HepG2 (cell line): ENCODE measurements around the gene CD9. TPM values are rescaled to one million over a fixed set of nuclear protein-coding genes. Genes with fewer than 3 reads are reported as not detected.
A peak's percentile ranks its signal among the peaks of the same experiment; 100 is the strongest.

Source experiments
- ATAC-seq: fragments of 200-7000 bp; cut with Tn5 transposase; 3 replicates; pipeline ENCODE4 v1.9.1; 2020; ENCODE audit warnings: mild to moderate bottlenecking, moderate library complexity
- BruUV-seq: library from RNA; stranded (reverse); fragments of 400-500 nt; replicated peaks from 2 replicates; lab custom pipeline; 2021; lab: Mats Ljungman, UMichigan
- CTCF ChIA-PET: fragments of 300-600 bp; formaldehyde crosslinking; extraction: SDS; loops from one replicate; lab custom pipeline; 2021; ENCODE audit warnings: low total read pairs, inconsistent platforms, low intra/inter-chr PET ratio; lab: Yijun Ruan, JAX
- POLR2A ChIA-PET: fragments of 350-600 bp; sonication (Branson Sonifier 250); formaldehyde crosslinking; loops from one replicate; lab custom pipeline; 2020; ENCODE audit warnings: antibody characterized with exemption, inconsistent platforms; lab: Yijun Ruan, JAX
- DNase-seq: peaks from one replicate; pipeline ENCODE4 v3.0.0-alpha.2; 2015; ENCODE audit warnings: low spot score
- FAIRE-seq: peaks from 3 replicates; lab custom pipeline; 2011; peaks lifted over from hg19 to GRCh38; lab: Jason Lieb, UNC
- H2AFZ ChIP-seq: one replicate; pipeline ENCODE4 v1.6.1; 2011; ENCODE audit warnings: low read length, inconsistent platforms
- H3K27ac ChIP-seq: fragments of 300-600 bp; 3 replicates; pipeline ENCODE4 v1.8.0; 2011; ENCODE audit warnings: mixed run types, mild to moderate bottlenecking, mixed read lengths, low read length, inconsistent platforms; ENCODE audit not compliant: insufficient read depth; ENCODE audit errors: extremely low read length
- H3K27me3 ChIP-seq, 2 experiments: fragments of 200-600 bp in 1 of 2; 2 replicates in 1 of 2; 3 replicates in 1 of 2; pipeline versions ENCODE4 v1.6.0 to v1.8.0; 2011; ENCODE audit warnings: low read length in 2 of 2, mild to moderate bottlenecking in 2 of 2, moderate library complexity in 2 of 2, inconsistent platforms in 1 of 2; ENCODE audit not compliant: insufficient read depth in 2 of 2, control insufficient read depth in 1 of 2
- H3K36me3 ChIP-seq, 2 experiments: fragments of 200-600 bp in 1 of 2; replicated peaks in 1 of 2; 2 replicates in 1 of 2; 3 replicates in 1 of 2; pipeline versions ENCODE4 v1.5.1 to v1.8.0; 2011; ENCODE audit warnings: low read length in 2 of 2, inconsistent platforms in 1 of 2; ENCODE audit not compliant: insufficient read depth in 2 of 2, control insufficient read depth in 1 of 2
- H3K4me1 ChIP-seq: 2 replicates; pipeline ENCODE4 v1.5.1; 2012; ENCODE audit warnings: low read length, inconsistent platforms; ENCODE audit not compliant: insufficient read depth
- H3K4me2 ChIP-seq: 2 replicates; pipeline ENCODE4 v1.6.0; 2011; ENCODE audit warnings: low read depth, low read length, inconsistent platforms
- H3K4me3 ChIP-seq, 3 experiments: fragments of 200-600 bp in 1 of 3; sonication (generic), shearing (Covaris generic) in 1 of 3; replicated peaks in 1 of 3; 2 replicates each; pipeline ENCODE4 v1.5.1; 2011 to 2016; ENCODE audit warnings: low read length in 3 of 3, inconsistent platforms in 2 of 3, low read depth in 2 of 3, mild to moderate bottlenecking in 2 of 3, control low read depth in 1 of 3, mixed read lengths in 1 of 3; ENCODE audit not compliant: insufficient read depth in 1 of 3
- H3K79me2 ChIP-seq: one replicate; pipeline ENCODE4 v1.6.1; 2011; ENCODE audit warnings: low read length, inconsistent platforms; ENCODE audit not compliant: insufficient read depth
- H3K9ac ChIP-seq: 2 replicates; pipeline ENCODE4 v1.6.0; 2011; ENCODE audit warnings: mild to moderate bottlenecking, low read depth, low read length, inconsistent platforms; ENCODE audit not compliant: insufficient read depth
- H3K9me3 ChIP-seq: 2 replicates; pipeline ENCODE4 v1.5.1; 2012; ENCODE audit warnings: mild to moderate bottlenecking, low read length
- H4K20me1 ChIP-seq: 2 replicates; pipeline ENCODE4 v1.6.0; 2011; ENCODE audit warnings: inconsistent platforms, mild to moderate bottlenecking, low read length, moderate library complexity; ENCODE audit not compliant: insufficient read depth
- FOXO1 ChIP-seq: sonication (generic); formaldehyde crosslinking; IDR thresholded peaks from 2 replicates; pipeline ENCODE4 v1.4.0; 2020; ENCODE audit warnings: missing genetic modification reagents
- KDM5B ChIP-seq: sonication (generic); formaldehyde crosslinking; IDR thresholded peaks from 2 replicates; pipeline ENCODE4 v1.4.0; 2020; ENCODE audit warnings: missing genetic modification reagents, mild to moderate bottlenecking, borderline replicate concordance
- MED13 ChIP-seq: sonication (generic); formaldehyde crosslinking; IDR thresholded peaks from 2 replicates; pipeline ENCODE4 v1.5.0; 2020; ENCODE audit warnings: missing genetic modification reagents
- MEF2D ChIP-seq: sonication (generic); formaldehyde crosslinking; IDR thresholded peaks from 2 replicates; pipeline ENCODE4 v1.5.1; 2020; ENCODE audit warnings: mild to moderate bottlenecking, missing genetic modification reagents
- NR2F1 ChIP-seq, 2 experiments: fragments of 450-650 bp in 1 of 2; formaldehyde crosslinking in 1 of 2; IDR thresholded peaks; 2 replicates each; pipeline versions ENCODE4 v1.5.0 to v1.6.1; 2016 to 2020; ENCODE audit warnings: mild to moderate bottlenecking in 1 of 2, missing compliant biosample characterization in 1 of 2, missing genetic modification reagents in 1 of 2, moderate library complexity in 1 of 2
- NR2F6 ChIP-seq, 2 experiments: IDR thresholded peaks; 2 replicates each; pipeline ENCODE4 v1.6.1; 2016; ENCODE audit warnings: antibody characterized with exemption in 1 of 2, mild to moderate bottlenecking in 1 of 2
- SIX4 ChIP-seq: sonication (generic); formaldehyde crosslinking; IDR thresholded peaks from 2 replicates; pipeline ENCODE4 v1.4.0; 2020; ENCODE audit warnings: missing genetic modification reagents
- TSC22D2 ChIP-seq: sonication (generic); formaldehyde crosslinking; IDR thresholded peaks from 2 replicates; pipeline ENCODE4 v1.5.1; 2020; ENCODE audit warnings: missing genetic modification reagents, mild to moderate bottlenecking, borderline replicate concordance
- ZNF138 ChIP-seq: sonication (generic); formaldehyde crosslinking; IDR thresholded peaks from 2 replicates; pipeline ENCODE4 v1.5.0; 2020; ENCODE audit warnings: mild to moderate bottlenecking, low read depth, missing genetic modification reagents
- ZNF333 ChIP-seq: sonication (generic); formaldehyde crosslinking; IDR thresholded peaks from 2 replicates; pipeline ENCODE4 v1.4.0; 2020; ENCODE audit warnings: mild to moderate bottlenecking, missing genetic modification reagents, borderline replicate concordance
- ZNF44 ChIP-seq: sonication (generic); formaldehyde crosslinking; IDR thresholded peaks from 2 replicates; pipeline ENCODE4 v1.5.1; 2020; ENCODE audit warnings: mild to moderate bottlenecking, missing genetic modification reagents
- ZNF737 ChIP-seq: sonication (generic); formaldehyde crosslinking; IDR thresholded peaks from 2 replicates; pipeline ENCODE4 v1.5.0; 2020; ENCODE audit warnings: missing genetic modification reagents, mild to moderate bottlenecking, borderline replicate concordance
- ZNF788 ChIP-seq: sonication (generic); formaldehyde crosslinking; IDR thresholded peaks from 2 replicates; pipeline ENCODE4 v1.5.0; 2020; ENCODE audit warnings: mild to moderate bottlenecking, missing genetic modification reagents, borderline replicate concordance
- ZSCAN12 ChIP-seq: sonication (generic); formaldehyde crosslinking; IDR thresholded peaks from 2 replicates; pipeline ENCODE4 v1.9.0; 2021; ENCODE audit warnings: mild to moderate bottlenecking, missing genetic modification reagents
- WGBS: methylation state at CpG from one replicate; pipeline ENCODE4 v1.1.6; 2017; ENCODE audit warnings: low lambda C conversion rate; 5-methylcytosine and 5-hydroxymethylcytosine counted together
- in situ Hi-C: cut with HindIII; loops from 2 replicates; pipeline ENCODE4 v1.10.0; 2017; ENCODE audit warnings: low pct_unique_long_range_greater_than_20kb; ENCODE audit not compliant: extremely low pct_ligation_motif_present
- intact Hi-C: fragments of 100-400 bp; cut with micrococcal nuclease; formaldehyde crosslinking; loops from one replicate; pipeline ENCODE4 v1.10.0; 2022; ENCODE audit not compliant: unreplicated experiment
- polyA plus RNA-seq, 8 experiments: library from polyadenylated mRNA; depleted of rRNA in 3 of 8; stranded (reverse) in 7 of 8; unstranded in 1 of 8; fragments of >200 nt; fragmentation: Illumina TruSeq in 4 of 8; extraction: Trizol in 4 of 8; gene quantifications; 2 replicates each; pipeline versions ENCODE4 v1.2.1 to v1.2.3, GENCODE V29; 2011 to 2016; ENCODE audit warnings: low read depth in 4 of 8, missing spikeins in 1 of 8, mixed read lengths in 1 of 8; ENCODE audit not compliant: insufficient read depth in 1 of 8
- total RNA-seq, 5 experiments: library from RNA; depleted of rRNA; stranded (reverse); fragments of >200 nt; fragmentation: Illumina TruSeq; extraction: Trizol; gene quantifications; 2 replicates each; pipeline ENCODE4 v1.2.3, GENCODE V29; 2016; ENCODE audit warnings: low read depth in 1 of 5
- TF ChIP-seq, protein P1 (sequence below): sonication (generic); formaldehyde crosslinking; IDR thresholded peaks from 2 replicates; pipeline ENCODE4 v1.4.0; 2020; ENCODE audit warnings: missing genetic modification reagents
- TF ChIP-seq, protein P2 (sequence below): sonication (generic); formaldehyde crosslinking; IDR thresholded peaks from 2 replicates; pipeline ENCODE4 v1.4.0; 2020; ENCODE audit warnings: mild to moderate bottlenecking, missing genetic modification reagents

The CD9 gene
- total and polyA plus RNA-seq, 2 of the 13 experiments (the other 11 are each of a cell fraction or from before 2014, with no cell fraction given), result 5.8 to 38.3 TPM

DNA sequence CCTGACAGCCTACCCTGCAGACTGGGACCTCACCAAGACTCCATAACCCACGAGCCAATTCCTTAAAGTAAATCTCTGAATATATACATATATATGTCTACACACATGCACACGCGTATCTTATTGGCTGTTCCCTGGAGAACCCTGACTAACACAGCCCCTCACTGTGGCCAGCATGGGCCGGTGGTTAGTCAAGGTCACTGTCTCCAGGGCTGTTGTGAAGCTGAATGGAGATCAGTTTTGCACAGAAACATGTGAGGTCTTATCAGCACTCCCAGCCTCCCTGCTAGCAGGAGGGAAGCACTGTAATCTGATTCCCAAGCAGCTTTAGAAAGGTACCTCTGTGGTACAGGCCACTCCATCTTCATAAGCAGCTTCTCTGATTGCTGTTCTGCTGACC lies 63.7 kb downstream of the CD9 start:
- H3K79me2 ChIP-seq, result no peaks in the 10 kb centered on the region
- WGBS, result 37% methylated on average over 4 of the region's 4 CpGs
- H3K4me3 ChIP-seq, result no peak overlapping the region
- H3K27ac ChIP-seq, result no peak overlapping the region
- H3K4me1 ChIP-seq, result peaks cover 39% of the 10 kb centered on the region
- no peaks in the 10 kb centered on the region for H3K9me3 ChIP-seq
- peak overlapping the region; percentile 55 for H3K4me2 ChIP-seq
- ChIA-PET POLR2A (interaction anchor here (0.9 kb wide), 1 partner anchor 12 kb away, joined by 3 read pairs; no protein-coding TSS in a partner anchor), CTCF (no interaction called here)
- in situ Hi-C loops, result no loop called here
- no peaks in the 10 kb centered on the region for H4K20me1 ChIP-seq
- intact Hi-C loops, result no loop called here
- no peak overlapping the region for H2AFZ ChIP-seq
- BruUV-seq, result no TSS peak
- peaks cover 0 to 5% of the 10 kb centered on the region in 2 experiments; a peak in 2 of 5 replicates for H3K27me3 ChIP-seq
- H3K36me3 ChIP-seq, result no peaks in the 10 kb centered on the region
- no peak overlapping the region for H3K9ac ChIP-seq
- ATAC-seq (peak; percentile 88), DNase-seq (peak; percentile 79), FAIRE-seq (peak; percentile 64)
- TF ChIP-seq NR2F6 (IDR thresholded peaks at IDR 0.05) (no peak), NR2F6 (CRISPR knock-in tag; IDR thresholded peaks at IDR 0.05) (0 out of 2 replicates have a peak, but pooled peaks have one; percentile 22), KDM5B (no peak), ZNF138 (CRISPR knock-in tag) (no peak), FOXO1 (CRISPR knock-in tag) (peak; percentile 47; the same call in 1 of the 2 replicates), SIX4 (CRISPR knock-in tag) (peak; percentile 93), MEF2D (no peak), ZNF737 (no peak), TSC22D2 (CRISPR knock-in tag) (no peak), ZNF44 (CRISPR knock-in tag) (no peak), MED13 (no peak), NR2F1 (CRISPR knock-in tag; IDR thresholded peaks at IDR 0.05) (no peak), ZNF788 (CRISPR knock-in tag) (0 out of 2 replicates have a peak, but pooled peaks have one; percentile 40), ZNF333 (CRISPR knock-in tag) (no peak), ZSCAN12 (CRISPR knock-in tag) (peak; percentile 21; the same call in 1 of the 2 replicates)
- TF ChIP-seq, protein P1, sequence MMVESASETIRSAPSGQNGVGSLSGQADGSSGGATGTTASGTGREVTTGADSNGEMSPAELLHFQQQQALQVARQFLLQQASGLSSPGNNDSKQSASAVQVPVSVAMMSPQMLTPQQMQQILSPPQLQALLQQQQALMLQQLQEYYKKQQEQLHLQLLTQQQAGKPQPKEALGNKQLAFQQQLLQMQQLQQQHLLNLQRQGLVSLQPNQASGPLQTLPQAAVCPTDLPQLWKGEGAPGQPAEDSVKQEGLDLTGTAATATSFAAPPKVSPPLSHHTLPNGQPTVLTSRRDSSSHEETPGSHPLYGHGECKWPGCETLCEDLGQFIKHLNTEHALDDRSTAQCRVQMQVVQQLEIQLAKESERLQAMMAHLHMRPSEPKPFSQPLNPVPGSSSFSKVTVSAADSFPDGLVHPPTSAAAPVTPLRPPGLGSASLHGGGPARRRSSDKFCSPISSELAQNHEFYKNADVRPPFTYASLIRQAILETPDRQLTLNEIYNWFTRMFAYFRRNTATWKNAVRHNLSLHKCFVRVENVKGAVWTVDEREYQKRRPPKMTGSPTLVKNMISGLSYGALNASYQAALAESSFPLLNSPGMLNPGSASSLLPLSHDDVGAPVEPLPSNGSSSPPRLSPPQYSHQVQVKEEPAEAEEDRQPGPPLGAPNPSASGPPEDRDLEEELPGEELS (CRISPR knock-in tag), result 0 out of 2 replicates have a peak, but pooled peaks have one; percentile 10
- TF ChIP-seq, protein P2, sequence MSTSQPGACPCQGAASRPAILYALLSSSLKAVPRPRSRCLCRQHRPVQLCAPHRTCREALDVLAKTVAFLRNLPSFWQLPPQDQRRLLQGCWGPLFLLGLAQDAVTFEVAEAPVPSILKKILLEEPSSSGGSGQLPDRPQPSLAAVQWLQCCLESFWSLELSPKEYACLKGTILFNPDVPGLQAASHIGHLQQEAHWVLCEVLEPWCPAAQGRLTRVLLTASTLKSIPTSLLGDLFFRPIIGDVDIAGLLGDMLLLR (CRISPR knock-in tag), result no peak
